HepG2 (cell line): ENCODE data around the gene MREG. TPM values are rescaled to one million over a fixed set of nuclear protein-coding genes. Genes with fewer than 3 reads are reported as not detected.

ENCODE experiments used
- ATF1 ChIP-seq: IDR thresholded peaks from 2 replicates; pipeline ENCODE4 v1.6.1; 2016; ENCODE audit warnings: mild to moderate bottlenecking, control low read depth
- CENPX ChIP-seq: sonication (generic); formaldehyde crosslinking; IDR thresholded peaks from 2 replicates; pipeline ENCODE4 v1.9.0; 2021; ENCODE audit warnings: mild to moderate bottlenecking, missing genetic modification reagents, moderate library complexity
- JUNB ChIP-seq: sonication (generic); formaldehyde crosslinking; IDR thresholded peaks from 2 replicates; pipeline ENCODE4 v1.8.0; 2022; ENCODE audit warnings: missing genetic modification reagents, mild to moderate bottlenecking, borderline replicate concordance
- KLF13 ChIP-seq: sonication (generic); formaldehyde crosslinking; IDR thresholded peaks from 2 replicates; pipeline ENCODE4 v1.4.0; 2020; ENCODE audit warnings: mild to moderate bottlenecking, missing genetic modification reagents
- SP2 ChIP-seq: sonication (generic); formaldehyde crosslinking; IDR thresholded peaks from 2 replicates; pipeline ENCODE4 v1.5.1; 2020; ENCODE audit warnings: mild to moderate bottlenecking, missing genetic modification reagents
- SYNCRIP ChIP-seq: fragments of 200-400 bp; formaldehyde crosslinking; IDR thresholded peaks from 2 replicates; pipeline ENCODE4 v1.6.1; 2018; ENCODE audit warnings: mild to moderate bottlenecking, low read depth, low read length; ENCODE audit not compliant: insufficient read depth
- TCF12 ChIP-seq, 2 experiments: fragments of 450-650 bp in 1 of 2; sonication (generic) in 1 of 2; formaldehyde crosslinking in 1 of 2; IDR thresholded peaks; 2 replicates each; pipeline versions ENCODE4 v1.6.1 to v1.8.0; 2017 to 2022; ENCODE audit warnings: antibody characterized with exemption in 1 of 2, mild to moderate bottlenecking in 1 of 2, missing genetic modification reagents in 1 of 2, moderate library complexity in 1 of 2
- TCF7 ChIP-seq: sonication (generic); IDR thresholded peaks from 2 replicates; pipeline ENCODE4 v1.6.1; 2016; ENCODE audit warnings: antibody characterized with exemption, low read depth
- ZMYM3 ChIP-seq: sonication (generic); formaldehyde crosslinking; IDR thresholded peaks from 2 replicates; pipeline ENCODE4 v1.5.1; 2020; ENCODE audit warnings: mild to moderate bottlenecking, missing genetic modification reagents
- ZNF121 ChIP-seq: sonication (generic); formaldehyde crosslinking; IDR thresholded peaks from 2 replicates; pipeline ENCODE4 v1.5.0; 2020; ENCODE audit warnings: mild to moderate bottlenecking, missing genetic modification reagents
- ZNF136 ChIP-seq: sonication (generic); formaldehyde crosslinking; IDR thresholded peaks from 2 replicates; pipeline ENCODE4 v1.8.1; 2022; ENCODE audit warnings: low read depth, mild to moderate bottlenecking, moderate library complexity, missing genetic modification reagents
- ZNF326 ChIP-seq: sonication (generic); formaldehyde crosslinking; IDR thresholded peaks from 2 replicates; pipeline ENCODE4 v1.4.0; 2020; ENCODE audit warnings: missing genetic modification reagents, borderline replicate concordance
- ZNF432 ChIP-seq: sonication (generic); formaldehyde crosslinking; IDR thresholded peaks from 2 replicates; pipeline ENCODE4 v1.5.0; 2020; ENCODE audit warnings: missing genetic modification reagents, mild to moderate bottlenecking, borderline replicate concordance
- ZNF510 ChIP-seq: sonication (generic); formaldehyde crosslinking; IDR thresholded peaks from 2 replicates; pipeline ENCODE4 v1.4.0; 2020; ENCODE audit warnings: low read depth, mild to moderate bottlenecking, missing genetic modification reagents
- ZNF746 ChIP-seq: sonication (generic); formaldehyde crosslinking; IDR thresholded peaks from 2 replicates; pipeline ENCODE4 v1.8.0; 2022; ENCODE audit warnings: mild to moderate bottlenecking, missing genetic modification reagents
- polyA plus RNA-seq, 8 experiments: library from polyadenylated mRNA; depleted of rRNA in 3 of 8; stranded (reverse) in 7 of 8; unstranded in 1 of 8; fragments of >200 nt; fragmentation: Illumina TruSeq in 4 of 8; extraction: Trizol in 4 of 8; gene quantifications; 2 replicates each; pipeline versions ENCODE4 v1.2.1 to v1.2.3, GENCODE V29; 2011 to 2016; ENCODE audit warnings: low read depth in 4 of 8, missing spikeins in 1 of 8, mixed read lengths in 1 of 8; ENCODE audit not compliant: insufficient read depth in 1 of 8
- total RNA-seq, 5 experiments: library from RNA; depleted of rRNA; stranded (reverse); fragments of >200 nt; fragmentation: Illumina TruSeq; extraction: Trizol; gene quantifications; 2 replicates each; pipeline ENCODE4 v1.2.3, GENCODE V29; 2016; ENCODE audit warnings: low read depth in 1 of 5
- TF ChIP-seq, protein P1 (sequence below): sonication (generic); formaldehyde crosslinking; IDR thresholded peaks from 2 replicates; pipeline ENCODE4 v1.4.0; 2020; ENCODE audit warnings: missing genetic modification reagents
- TF ChIP-seq, protein P2 (sequence below): sonication (generic); formaldehyde crosslinking; IDR thresholded peaks from 2 replicates; pipeline ENCODE4 v1.5.0; 2020; ENCODE audit warnings: missing genetic modification reagents
- TF ChIP-seq, protein P3 (sequence below): sonication (generic); formaldehyde crosslinking; IDR thresholded peaks from 2 replicates; pipeline ENCODE4 v1.4.0; 2020; ENCODE audit warnings: mild to moderate bottlenecking, missing genetic modification reagents
- TF ChIP-seq, protein P4 (sequence below): sonication (generic); formaldehyde crosslinking; IDR thresholded peaks from 2 replicates; pipeline ENCODE4 v1.8.0; 2022; ENCODE audit warnings: mild to moderate bottlenecking, missing genetic modification reagents; ENCODE audit not compliant: insufficient replicate concordance
- TF ChIP-seq, protein P5 (sequence below): sonication (generic); formaldehyde crosslinking; IDR thresholded peaks from 2 replicates; pipeline ENCODE4 v1.5.1; 2020; ENCODE audit warnings: mild to moderate bottlenecking, missing genetic modification reagents, moderate library complexity

Gene MREG
- total and polyA plus RNA-seq, 2 of the 13 experiments (the other 11 are each of a cell fraction or from before 2014, with no cell fraction given): 7.5 to 23.3 TPM

DNA sequence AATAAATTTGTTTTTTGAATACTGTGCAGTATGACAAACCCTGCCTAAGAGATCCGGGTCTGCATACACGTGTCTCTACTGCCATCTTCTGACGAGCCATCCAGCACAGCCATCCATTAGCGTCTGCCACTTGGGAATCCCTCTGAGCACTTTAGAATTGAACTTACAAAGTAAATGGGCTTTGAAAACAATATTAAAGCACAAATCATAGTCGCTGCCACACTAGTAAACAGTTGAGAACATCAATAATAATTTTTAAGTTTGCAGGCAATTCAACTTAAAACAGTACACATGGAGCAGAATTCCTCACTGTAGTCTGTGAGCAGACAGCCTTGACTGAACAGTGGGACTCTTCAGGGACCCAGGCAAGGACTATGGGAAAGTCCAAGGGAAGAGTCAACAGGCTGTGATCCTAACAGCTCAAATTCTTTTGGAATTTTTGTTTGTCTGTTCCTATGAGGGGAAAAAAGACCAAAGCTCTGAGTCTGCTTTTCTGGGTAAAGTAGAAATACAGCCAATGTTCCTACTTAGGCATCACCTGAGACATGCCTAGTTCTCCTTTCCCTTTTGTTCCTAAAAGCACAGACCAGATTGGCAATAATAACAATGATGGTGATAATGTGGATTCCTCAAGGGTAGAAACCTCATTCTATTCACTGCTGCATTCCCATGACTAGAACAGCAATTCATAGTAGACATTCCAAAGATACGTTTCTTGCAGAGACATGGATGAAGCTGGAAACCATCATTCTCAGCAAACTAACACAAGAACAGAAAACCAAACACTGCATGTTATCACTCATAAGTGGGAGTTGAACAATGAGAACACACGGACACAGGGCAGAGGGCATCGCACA lies 92.9 kb downstream of the MREG start (continued):
- TF ChIP-seq, protein P1, sequence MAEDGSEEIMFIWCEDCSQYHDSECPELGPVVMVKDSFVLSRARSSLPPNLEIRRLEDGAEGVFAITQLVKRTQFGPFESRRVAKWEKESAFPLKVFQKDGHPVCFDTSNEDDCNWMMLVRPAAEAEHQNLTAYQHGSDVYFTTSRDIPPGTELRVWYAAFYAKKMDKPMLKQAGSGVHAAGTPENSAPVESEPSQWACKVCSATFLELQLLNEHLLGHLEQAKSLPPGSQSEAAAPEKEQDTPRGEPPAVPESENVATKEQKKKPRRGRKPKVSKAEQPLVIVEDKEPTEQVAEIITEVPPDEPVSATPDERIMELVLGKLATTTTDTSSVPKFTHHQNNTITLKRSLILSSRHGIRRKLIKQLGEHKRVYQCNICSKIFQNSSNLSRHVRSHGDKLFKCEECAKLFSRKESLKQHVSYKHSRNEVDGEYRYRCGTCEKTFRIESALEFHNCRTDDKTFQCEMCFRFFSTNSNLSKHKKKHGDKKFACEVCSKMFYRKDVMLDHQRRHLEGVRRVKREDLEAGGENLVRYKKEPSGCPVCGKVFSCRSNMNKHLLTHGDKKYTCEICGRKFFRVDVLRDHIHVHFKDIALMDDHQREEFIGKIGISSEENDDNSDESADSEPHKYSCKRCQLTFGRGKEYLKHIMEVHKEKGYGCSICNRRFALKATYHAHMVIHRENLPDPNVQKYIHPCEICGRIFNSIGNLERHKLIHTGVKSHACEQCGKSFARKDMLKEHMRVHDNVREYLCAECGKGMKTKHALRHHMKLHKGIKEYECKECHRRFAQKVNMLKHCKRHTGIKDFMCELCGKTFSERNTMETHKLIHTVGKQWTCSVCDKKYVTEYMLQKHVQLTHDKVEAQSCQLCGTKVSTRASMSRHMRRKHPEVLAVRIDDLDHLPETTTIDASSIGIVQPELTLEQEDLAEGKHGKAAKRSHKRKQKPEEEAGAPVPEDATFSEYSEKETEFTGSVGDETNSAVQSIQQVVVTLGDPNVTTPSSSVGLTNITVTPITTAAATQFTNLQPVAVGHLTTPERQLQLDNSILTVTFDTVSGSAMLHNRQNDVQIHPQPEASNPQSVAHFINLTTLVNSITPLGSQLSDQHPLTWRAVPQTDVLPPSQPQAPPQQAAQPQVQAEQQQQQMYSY: no peak
- no peak for TF ChIP-seq ZNF326 (CRISPR knock-in tag)
- no peak for TF ChIP-seq TCF12 (IDR thresholded peaks at IDR 0.05)
- no peak for TF ChIP-seq TCF12 (CRISPR knock-in tag; IDR thresholded peaks at IDR 0.05)
- no peak for TF ChIP-seq ATF1 (CRISPR knock-in tag)
- TF ChIP-seq, protein P2, sequence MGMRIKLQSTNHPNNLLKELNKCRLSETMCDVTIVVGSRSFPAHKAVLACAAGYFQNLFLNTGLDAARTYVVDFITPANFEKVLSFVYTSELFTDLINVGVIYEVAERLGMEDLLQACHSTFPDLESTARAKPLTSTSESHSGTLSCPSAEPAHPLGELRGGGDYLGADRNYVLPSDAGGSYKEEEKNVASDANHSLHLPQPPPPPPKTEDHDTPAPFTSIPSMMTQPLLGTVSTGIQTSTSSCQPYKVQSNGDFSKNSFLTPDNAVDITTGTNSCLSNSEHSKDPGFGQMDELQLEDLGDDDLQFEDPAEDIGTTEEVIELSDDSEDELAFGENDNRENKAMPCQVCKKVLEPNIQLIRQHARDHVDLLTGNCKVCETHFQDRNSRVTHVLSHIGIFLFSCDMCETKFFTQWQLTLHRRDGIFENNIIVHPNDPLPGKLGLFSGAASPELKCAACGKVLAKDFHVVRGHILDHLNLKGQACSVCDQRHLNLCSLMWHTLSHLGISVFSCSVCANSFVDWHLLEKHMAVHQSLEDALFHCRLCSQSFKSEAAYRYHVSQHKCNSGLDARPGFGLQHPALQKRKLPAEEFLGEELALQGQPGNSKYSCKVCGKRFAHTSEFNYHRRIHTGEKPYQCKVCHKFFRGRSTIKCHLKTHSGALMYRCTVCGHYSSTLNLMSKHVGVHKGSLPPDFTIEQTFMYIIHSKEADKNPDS (CRISPR knock-in tag): no peak
- TF ChIP-seq KLF13 (CRISPR knock-in tag): no peak
- TF ChIP-seq ZNF136 (CRISPR knock-in tag): no peak
- TF ChIP-seq TCF7: no peak
- no peak for TF ChIP-seq SYNCRIP
- TF ChIP-seq, protein P3, sequence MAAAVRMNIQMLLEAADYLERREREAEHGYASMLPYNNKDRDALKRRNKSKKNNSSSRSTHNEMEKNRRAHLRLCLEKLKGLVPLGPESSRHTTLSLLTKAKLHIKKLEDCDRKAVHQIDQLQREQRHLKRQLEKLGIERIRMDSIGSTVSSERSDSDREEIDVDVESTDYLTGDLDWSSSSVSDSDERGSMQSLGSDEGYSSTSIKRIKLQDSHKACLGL (CRISPR knock-in tag): no peak
- TF ChIP-seq ZNF432: no peak
- no peak for TF ChIP-seq ZMYM3
- no peak for TF ChIP-seq JUNB (CRISPR knock-in tag)
- TF ChIP-seq, protein P4, sequence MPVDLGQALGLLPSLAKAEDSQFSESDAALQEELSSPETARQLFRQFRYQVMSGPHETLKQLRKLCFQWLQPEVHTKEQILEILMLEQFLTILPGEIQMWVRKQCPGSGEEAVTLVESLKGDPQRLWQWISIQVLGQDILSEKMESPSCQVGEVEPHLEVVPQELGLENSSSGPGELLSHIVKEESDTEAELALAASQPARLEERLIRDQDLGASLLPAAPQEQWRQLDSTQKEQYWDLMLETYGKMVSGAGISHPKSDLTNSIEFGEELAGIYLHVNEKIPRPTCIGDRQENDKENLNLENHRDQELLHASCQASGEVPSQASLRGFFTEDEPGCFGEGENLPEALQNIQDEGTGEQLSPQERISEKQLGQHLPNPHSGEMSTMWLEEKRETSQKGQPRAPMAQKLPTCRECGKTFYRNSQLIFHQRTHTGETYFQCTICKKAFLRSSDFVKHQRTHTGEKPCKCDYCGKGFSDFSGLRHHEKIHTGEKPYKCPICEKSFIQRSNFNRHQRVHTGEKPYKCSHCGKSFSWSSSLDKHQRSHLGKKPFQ (CRISPR knock-in tag): no peak
- no peak for TF ChIP-seq ZNF746
- TF ChIP-seq SP2 (CRISPR knock-in tag): no peak
- TF ChIP-seq ZNF121 (CRISPR knock-in tag): no peak
- TF ChIP-seq, protein P5, sequence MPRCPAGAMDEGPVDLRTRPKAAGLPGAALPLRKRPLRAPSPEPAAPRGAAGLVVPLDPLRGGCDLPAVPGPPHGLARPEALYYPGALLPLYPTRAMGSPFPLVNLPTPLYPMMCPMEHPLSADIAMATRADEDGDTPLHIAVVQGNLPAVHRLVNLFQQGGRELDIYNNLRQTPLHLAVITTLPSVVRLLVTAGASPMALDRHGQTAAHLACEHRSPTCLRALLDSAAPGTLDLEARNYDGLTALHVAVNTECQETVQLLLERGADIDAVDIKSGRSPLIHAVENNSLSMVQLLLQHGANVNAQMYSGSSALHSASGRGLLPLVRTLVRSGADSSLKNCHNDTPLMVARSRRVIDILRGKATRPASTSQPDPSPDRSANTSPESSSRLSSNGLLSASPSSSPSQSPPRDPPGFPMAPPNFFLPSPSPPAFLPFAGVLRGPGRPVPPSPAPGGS (CRISPR knock-in tag): no peak
- no peak for TF ChIP-seq CENPX (CRISPR knock-in tag)
- TF ChIP-seq ZNF510 (CRISPR knock-in tag): no peak
